Measurements from ENCODE around the gene NMD3.
"Not testable (repeated sequence)": the region's sequence is repeated elsewhere in the genome, so short reads cannot be mapped to it uniquely, and the experiment has no call there.

The NMD3 gene

GRCh38 chr3:161220850-161221753 is at the start of gene NMD3:
NMD3 (plus strand) TSS chr3:161221311; CDS start chr3:161222014, 703 bp downstream.
- TF ChIP-seq FOXP2 (optimal IDR thresholded peaks at IDR 0.05; ENCODE audit: control extremely low read depth, extremely low read length, insufficient read depth), result no peak
- peak; percentile 94 for TF ChIP-seq POLR2AphosphoS5 (IDR thresholded peaks at IDR 0.05; ENCODE audit: borderline replicate concordance, low read depth, low read length)
- TF ChIP-seq EZH2 (IDR thresholded peaks at IDR 0.05), result no peak
- peak; percentile 84 for DNase-seq (ENCODE audit: low read depth, low spot score)
- Histone ChIP-seq H3K36me3 (ENCODE audit: insufficient read depth, low read length) (peaks cover 33% of the 10 kb centered on the region), H3K9me3 (ENCODE audit: low read depth, low read length) (no peaks in the 10 kb centered on the region), H3K4me3 (peak within 1 kb of the TSS; percentile 92), H3K9ac (ENCODE audit: insufficient read length) (peak within 1 kb of the TSS; percentile 94), H3K27ac (peak within 1 kb of the TSS; percentile 77)

- H3K27ac ChIP-seq, result no peak overlapping the region
- DNase-seq (ENCODE audit: low read depth, low spot score), result no peak
- H3K9me3 ChIP-seq (ENCODE audit: low read depth, low read length), result no peaks in the 10 kb centered on the region
- no peak overlapping the region for H3K9ac ChIP-seq (ENCODE audit: insufficient read length)
- no peaks in the 10 kb centered on the region for H3K36me3 ChIP-seq (ENCODE audit: insufficient read depth, low read length)
- no peak overlapping the region for H3K4me3 ChIP-seq
- TF ChIP-seq POLR2AphosphoS5 (IDR thresholded peaks at IDR 0.05; ENCODE audit: borderline replicate concordance, low read depth, low read length), result no peak
- TF ChIP-seq EZH2 (IDR thresholded peaks at IDR 0.05), result no peak
- no peak for TF ChIP-seq FOXP2 (optimal IDR thresholded peaks at IDR 0.05; ENCODE audit: control extremely low read depth, extremely low read length, insufficient read depth)
Measured at GRCh38 chr3:161171639-161172552, 49.2 kb upstream of the NMD3 start.

GRCh38 chr3:161175506-161175905 is 45.6 kb upstream of the NMD3 start:
- no peaks in the 10 kb centered on the region for H3K9me3 ChIP-seq (ENCODE audit: low read depth, low read length)
- no peak overlapping the region for H3K27ac ChIP-seq
- H3K36me3 ChIP-seq (ENCODE audit: insufficient read depth, low read length), result no peaks in the 10 kb centered on the region
- TF ChIP-seq POLR2AphosphoS5 (IDR thresholded peaks at IDR 0.05; ENCODE audit: borderline replicate concordance, low read depth, low read length), result no peak
- TF ChIP-seq FOXP2 (optimal IDR thresholded peaks at IDR 0.05; ENCODE audit: control extremely low read depth, extremely low read length, insufficient read depth), result no peak
- no peak for TF ChIP-seq EZH2 (IDR thresholded peaks at IDR 0.05)
- DNase-seq (ENCODE audit: low read depth, low spot score), result no peak
- H3K9ac ChIP-seq (ENCODE audit: insufficient read length), result no peak overlapping the region
- H3K4me3 ChIP-seq, result no peak overlapping the region

GRCh38 chr3:161177991-161178390 is 43.1 kb upstream of the NMD3 start:
- no peak overlapping the region for H3K9ac ChIP-seq (ENCODE audit: insufficient read length)
- no peak for DNase-seq (ENCODE audit: low read depth, low spot score)
- H3K4me3 ChIP-seq, result no peak overlapping the region
- H3K36me3 ChIP-seq (ENCODE audit: insufficient read depth, low read length), result no peaks in the 10 kb centered on the region
- no peaks in the 10 kb centered on the region for H3K9me3 ChIP-seq (ENCODE audit: low read depth, low read length)
- H3K27ac ChIP-seq, result no peak overlapping the region
- no peak for TF ChIP-seq FOXP2 (optimal IDR thresholded peaks at IDR 0.05; ENCODE audit: control extremely low read depth, extremely low read length, insufficient read depth)
- TF ChIP-seq POLR2AphosphoS5 (IDR thresholded peaks at IDR 0.05; ENCODE audit: borderline replicate concordance, low read depth, low read length), result no peak
- TF ChIP-seq EZH2 (IDR thresholded peaks at IDR 0.05), result no peak

GRCh38 chr3:161181371-161181770 is 39.7 kb upstream of the NMD3 start:
- H3K9ac ChIP-seq (ENCODE audit: insufficient read length); H3K36me3 ChIP-seq (ENCODE audit: insufficient read depth, low read length); H3K9me3 ChIP-seq (ENCODE audit: low read depth, low read length); H3K27ac ChIP-seq; DNase-seq (ENCODE audit: low read depth, low spot score); H3K4me3 ChIP-seq: not testable (repeated sequence)

GRCh38 chr3:161187046-161187445 is 34.1 kb upstream of the NMD3 start:
- Histone ChIP-seq H3K4me3 (no peak overlapping the region), H3K27ac (no peak overlapping the region), H3K9me3 (ENCODE audit: low read depth, low read length) (no peaks in the 10 kb centered on the region), H3K36me3 (ENCODE audit: insufficient read depth, low read length) (no peaks in the 10 kb centered on the region), H3K9ac (ENCODE audit: insufficient read length) (no peak overlapping the region)
- no peak for DNase-seq (ENCODE audit: low read depth, low spot score)
- TF ChIP-seq POLR2AphosphoS5 (IDR thresholded peaks at IDR 0.05; ENCODE audit: borderline replicate concordance, low read depth, low read length), result no peak
- TF ChIP-seq FOXP2 (optimal IDR thresholded peaks at IDR 0.05; ENCODE audit: control extremely low read depth, extremely low read length, insufficient read depth), result no peak
- no peak for TF ChIP-seq EZH2 (IDR thresholded peaks at IDR 0.05)

- Histone ChIP-seq H3K9me3 (ENCODE audit: low read depth, low read length) (no peaks in the 10 kb centered on the region), H3K4me3 (no peak overlapping the region), H3K9ac (ENCODE audit: insufficient read length) (no peak overlapping the region), H3K27ac (0 out of 2 replicates have a peak overlapping the region, but pooled peaks have one; percentile 11), H3K36me3 (ENCODE audit: insufficient read depth, low read length) (no peaks in the 10 kb centered on the region)
- no peak for DNase-seq (ENCODE audit: low read depth, low spot score)
- no peak for TF ChIP-seq POLR2AphosphoS5 (IDR thresholded peaks at IDR 0.05; ENCODE audit: borderline replicate concordance, low read depth, low read length)
Measured at GRCh38 chr3:161197855-161198850, 23.0 kb upstream of the NMD3 start.
